ENCODE results near the gene RIMBP3C. TPM values are rescaled to one million over a fixed set of nuclear protein-coding genes. Genes with fewer than 3 reads are reported as not detected.
"Not testable (repeated sequence)": the region's sequence is repeated elsewhere in the genome, so short reads cannot be mapped to it uniquely, and the experiment has no call there.

RIMBP3C gene
- 0.08 TPM for total RNA-seq
- long read RNA-seq, result 0 reads

GRCh38 chr22:21551361-21551760, at the start of gene RIMBP3C:
RIMBP3C (minus strand) TSS chr22:21551461; CDS start chr22:21550976, 485 bp downstream.
- H3K36me3 ChIP-seq; intact Hi-C loops (cut with micrococcal nuclease); H3K9me3 ChIP-seq (replicated peaks); H3K27me3 ChIP-seq (ENCODE audit: low read depth); H3K27ac ChIP-seq (replicated peaks); H3K4me3 ChIP-seq; DNase-seq; H3K4me1 ChIP-seq: not testable (repeated sequence)

- TF ChIP-seq CTCF (IDR thresholded peaks at IDR 0.05; ENCODE audit: borderline replicate concordance), result no peak
- H3K4me3 ChIP-seq, result no peak overlapping the region
- peaks cover 32% of the 10 kb centered on the region for H3K36me3 ChIP-seq
- H3K9me3 ChIP-seq (replicated peaks), result no peaks in the 10 kb centered on the region
- no peak for DNase-seq
- intact Hi-C loops (cut with micrococcal nuclease), result no loop called here
- no peak overlapping the region for H3K27ac ChIP-seq (replicated peaks)
- H3K27me3 ChIP-seq (ENCODE audit: low read depth), result no peaks in the 10 kb centered on the region
- peaks cover 33% of the 10 kb centered on the region for H3K4me1 ChIP-seq
These were observed 48.0 kb upstream of the RIMBP3C start for GRCh38 chr22:21599053-21599893.

GRCh38 chr22:21598302-21598701, 47.0 kb upstream of the RIMBP3C start:
- no peaks in the 10 kb centered on the region for H3K9me3 ChIP-seq (replicated peaks)
- H3K27me3 ChIP-seq (ENCODE audit: low read depth), result no peaks in the 10 kb centered on the region
- no peak overlapping the region for H3K4me3 ChIP-seq
- TF ChIP-seq CTCF (IDR thresholded peaks at IDR 0.05; ENCODE audit: borderline replicate concordance), result no peak
- peaks cover 42% of the 10 kb centered on the region for H3K4me1 ChIP-seq
- DNase-seq, result no peak
- peaks cover 41% of the 10 kb centered on the region for H3K36me3 ChIP-seq
- H3K27ac ChIP-seq (replicated peaks), result no peak overlapping the region
- intact Hi-C loops (cut with micrococcal nuclease), result no loop called here

GRCh38 chr22:21596356-21597135, 45.3 kb upstream of the RIMBP3C start:
- peaks cover 49% of the 10 kb centered on the region for H3K36me3 ChIP-seq
- peaks cover 50% of the 10 kb centered on the region for H3K4me1 ChIP-seq
- H3K9me3 ChIP-seq (replicated peaks); H3K27ac ChIP-seq (replicated peaks); H3K4me3 ChIP-seq; DNase-seq; H3K27me3 ChIP-seq (ENCODE audit: low read depth); intact Hi-C loops (cut with micrococcal nuclease): not testable (repeated sequence)

GRCh38 chr22:21594865-21595452, 43.7 kb upstream of the RIMBP3C start:
- peaks cover 66% of the 10 kb centered on the region for H3K4me1 ChIP-seq

More at GRCh38 chr22:21594865-21595452, 43.7 kb upstream of the RIMBP3C start:
- Histone ChIP-seq H3K9me3 (replicated peaks) (no peaks in the 10 kb centered on the region), H3K27me3 (ENCODE audit: low read depth) (no peaks in the 10 kb centered on the region), H3K4me3 (peak overlapping the region; percentile 4), H3K36me3 (peaks cover 49% of the 10 kb centered on the region), H3K27ac (replicated peaks) (peak overlapping the region; percentile 65)
- no peak for TF ChIP-seq CTCF (IDR thresholded peaks at IDR 0.05; ENCODE audit: borderline replicate concordance)
- no peak for DNase-seq
- intact Hi-C loops (cut with micrococcal nuclease), result no loop called here
